Esophagus muscularis mucosa (tissue), 4 donors: ENCODE data around the gene GNAI1. TPM values are rescaled to one million over a fixed set of nuclear protein-coding genes. Genes with fewer than 3 reads are reported as not detected.

Experiments
- DNase-seq: peaks from one replicate; pipeline ENCODE4 v3.0.0-alpha.2; 2017; ENCODE audit errors: extremely low spot score
- H3K27ac ChIP-seq, 4 donors: fragments of 200-600 bp; sonication (generic); replicated peaks in 1 of 4; 1 replicate in 3 of 4; 2 replicates in 1 of 4; pipeline ENCODE4 v1.5.1; 2016 to 2019; ENCODE audit warnings: mild to moderate bottlenecking in 1 of 4
- H3K27me3 ChIP-seq, 4 donors: fragments of 200-600 bp; sonication (generic); one replicate each; pipeline versions ENCODE4 v1.5.1 to v1.6.0; 2016 to 2019
- H3K36me3 ChIP-seq, 4 donors: fragments of 200-600 bp; sonication (generic); one replicate each; pipeline ENCODE4 v1.5.1; 2016 to 2019
- H3K4me1 ChIP-seq, 4 donors: fragments of 200-600 bp; sonication (generic); one replicate each; pipeline ENCODE4 v1.5.1; 2016 to 2019
- H3K4me3 ChIP-seq, 4 donors: fragments of 200-600 bp; sonication (generic); 1 replicate in 2 of 4; 2 replicates in 2 of 4; pipeline ENCODE4 v1.5.1; 2016 to 2019; ENCODE audit warnings: mild to moderate bottlenecking in 4 of 4, moderate library complexity in 1 of 4
- H3K9me3 ChIP-seq, 4 donors: fragments of 200-600 bp; sonication (generic); 1 replicate in 3 of 4; 2 replicates in 1 of 4; pipeline ENCODE4 v1.5.1; 2016 to 2019
- EP300 ChIP-seq: sonication (generic); formaldehyde crosslinking; IDR thresholded peaks from one replicate; pipeline ENCODE4 v1.6.1; 2017; ENCODE audit warnings: antibody characterized with exemption
- POLR2A ChIP-seq: fragments of 450-650 bp; IDR thresholded peaks from one replicate; pipeline ENCODE4 v1.6.1; 2017; ENCODE audit warnings: antibody characterized with exemption, moderate library complexity, mild to moderate bottlenecking, low read depth
- POLR2AphosphoS5 ChIP-seq, 2 donors: sonication (generic); formaldehyde crosslinking; IDR thresholded peaks; one replicate each; pipeline ENCODE4 v1.6.1; 2017; ENCODE audit warnings: antibody characterized with exemption in 2 of 2
- WGBS: methylation state at CpG from one replicate; pipeline ENCODE4 v1.1.5; 2018; 5-methylcytosine and 5-hydroxymethylcytosine counted together
- intact Hi-C: fragments of 100-400 bp; cut with DNase I; formaldehyde crosslinking; loops from one replicate; pipeline ENCODE4 v1.15.1; 2023
- total RNA-seq, 4 donors: library from RNA; depleted of rRNA; stranded (reverse); fragments of >200 nt; gene quantifications; one replicate each; pipeline versions ENCODE4 v1.1.0 to v1.2.1, GENCODE V29; 2016
- TF ChIP-seq, protein P1 (sequence below), 3 experiments: fragments of 200-600 bp in 2 of 3; fragments of 450-650 bp in 1 of 3; sonication (generic) in 2 of 3; IDR thresholded peaks; one replicate each; pipeline ENCODE4 v1.5.1; 2017 to 2019; ENCODE audit warnings: antibody characterized with exemption in 3 of 3, mild to moderate bottlenecking in 2 of 3, moderate library complexity in 1 of 3

GNAI1 gene
- total RNA-seq, 4 donors from 2014 or later, result 61.0 to 141 (median 75.5) TPM

GRCh38 chr7:80129785-80130184, 4.8 kb upstream of the GNAI1 start:
- no peaks in the 10 kb centered on the region for H3K27me3 ChIP-seq
- H3K4me3 ChIP-seq, result no peak overlapping the region
- H3K4me1 ChIP-seq, result peaks cover 5 to 14% (median 9%) of the 10 kb centered on the region in 4 donors
- H3K27ac ChIP-seq, result no peak overlapping the region
- intact Hi-C loops, result loop anchor here (5.0 to 10.0 kb wide), 2 partner anchors 32 to 85 kb away; no protein-coding TSS in a partner anchor
- DNase-seq, result no peak
- TF ChIP-seq, protein P1, sequence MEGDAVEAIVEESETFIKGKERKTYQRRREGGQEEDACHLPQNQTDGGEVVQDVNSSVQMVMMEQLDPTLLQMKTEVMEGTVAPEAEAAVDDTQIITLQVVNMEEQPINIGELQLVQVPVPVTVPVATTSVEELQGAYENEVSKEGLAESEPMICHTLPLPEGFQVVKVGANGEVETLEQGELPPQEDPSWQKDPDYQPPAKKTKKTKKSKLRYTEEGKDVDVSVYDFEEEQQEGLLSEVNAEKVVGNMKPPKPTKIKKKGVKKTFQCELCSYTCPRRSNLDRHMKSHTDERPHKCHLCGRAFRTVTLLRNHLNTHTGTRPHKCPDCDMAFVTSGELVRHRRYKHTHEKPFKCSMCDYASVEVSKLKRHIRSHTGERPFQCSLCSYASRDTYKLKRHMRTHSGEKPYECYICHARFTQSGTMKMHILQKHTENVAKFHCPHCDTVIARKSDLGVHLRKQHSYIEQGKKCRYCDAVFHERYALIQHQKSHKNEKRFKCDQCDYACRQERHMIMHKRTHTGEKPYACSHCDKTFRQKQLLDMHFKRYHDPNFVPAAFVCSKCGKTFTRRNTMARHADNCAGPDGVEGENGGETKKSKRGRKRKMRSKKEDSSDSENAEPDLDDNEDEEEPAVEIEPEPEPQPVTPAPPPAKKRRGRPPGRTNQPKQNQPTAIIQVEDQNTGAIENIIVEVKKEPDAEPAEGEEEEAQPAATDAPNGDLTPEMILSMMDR (IDR thresholded peaks at IDR 0.05), result no peak
- TF ChIP-seq EP300 (no peak), POLR2A (no peak), POLR2AphosphoS5 (IDR thresholded peaks at IDR 0.05) (no peak)
- H3K36me3 ChIP-seq, result no peaks in the 10 kb centered on the region
- H3K9me3 ChIP-seq, result no peaks in the 10 kb centered on the region

GRCh38 chr7:80131675-80132435, 2.8 kb upstream of the GNAI1 start:
- H3K27ac ChIP-seq, result no peak overlapping the region
- intact Hi-C loops, result loop anchor here (5.0 to 10.0 kb wide), 2 partner anchors 35 to 83 kb away; no protein-coding TSS in a partner anchor
- peaks cover 5 to 20% (median 16%) of the 10 kb centered on the region in 4 donors for H3K4me1 ChIP-seq
- H3K9me3 ChIP-seq, result no peaks in the 10 kb centered on the region
- no peak overlapping the region for H3K4me3 ChIP-seq
- no peaks in the 10 kb centered on the region for H3K36me3 ChIP-seq
- H3K27me3 ChIP-seq, result no peaks in the 10 kb centered on the region
- TF ChIP-seq EP300 (no peak), POLR2AphosphoS5 (IDR thresholded peaks at IDR 0.05) (no peak), POLR2A (no peak)
- TF ChIP-seq, protein P1 (IDR thresholded peaks at IDR 0.05), result no peak
- WGBS, result 68% methylated on average over 2 of the region's 2 CpGs
- no peak for DNase-seq

DNA sequence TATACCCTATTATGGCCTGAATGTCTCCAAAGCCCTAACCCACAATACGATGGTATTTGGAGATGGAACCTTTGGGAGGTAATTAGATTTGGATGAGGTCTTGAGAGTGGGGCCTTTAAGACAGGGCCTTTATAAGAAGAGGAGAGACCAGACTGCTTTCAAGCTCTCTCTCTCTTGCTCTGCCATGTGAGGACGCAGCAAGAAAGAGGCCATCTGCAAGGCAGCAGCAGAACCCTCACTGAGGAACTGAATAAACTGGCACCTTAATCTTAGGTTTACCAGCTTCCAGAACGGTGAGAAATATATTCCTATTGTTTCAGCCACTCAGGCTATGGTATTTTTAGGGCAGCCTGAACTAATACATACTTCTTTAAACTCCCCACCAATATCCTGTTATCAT, 2.0 kb upstream of the GNAI1 start:
- Histone ChIP-seq H3K4me3 (no peak overlapping the region), H3K27me3 (no peaks in the 10 kb centered on the region), H3K27ac (no peak overlapping the region), H3K9me3 (no peaks in the 10 kb centered on the region), H3K4me1 (peaks cover 5 to 28% (median 23%) of the 10 kb centered on the region in 4 donors), H3K36me3 (no peaks in the 10 kb centered on the region)
- intact Hi-C loops, result loop anchor here (5.0 to 10.0 kb wide), 2 partner anchors 35 to 82 kb away; no protein-coding TSS in a partner anchor
- TF ChIP-seq, protein P1 (IDR thresholded peaks at IDR 0.05), result no peak
- no peak for DNase-seq
- WGBS, result 75% methylated on average over 3 of the region's 3 CpGs

GRCh38 chr7:80133361-80134114, 1.1 kb upstream of the GNAI1 start:
- no peak for DNase-seq
- TF ChIP-seq POLR2A (no peak), POLR2AphosphoS5 (IDR thresholded peaks at IDR 0.05) (no peak)
- TF ChIP-seq, protein P1 (IDR thresholded peaks at IDR 0.05), result peak in 2 of 3 experiments; percentile 31 to 37
- 72% methylated on average over 8 of the region's 8 CpGs for WGBS
- H3K27me3 ChIP-seq, result no peaks in the 10 kb centered on the region
- intact Hi-C loops, result loop anchor here (2.0 to 10.0 kb wide), 3 partner anchors 36 to 259 kb away; no protein-coding TSS in a partner anchor
- no peaks in the 10 kb centered on the region for H3K9me3 ChIP-seq
- H3K4me3 ChIP-seq, result peak overlapping the region; percentile 86 to 98 (median 92)
- peak overlapping the region; percentile 95 to 96 (median 96) for H3K27ac ChIP-seq
- no peaks in the 10 kb centered on the region for H3K36me3 ChIP-seq
- peaks cover 5 to 36% (median 33%) of the 10 kb centered on the region in 4 donors for H3K4me1 ChIP-seq
